ENCODE measurements around the gene MX1.

MX1 gene

DNA sequence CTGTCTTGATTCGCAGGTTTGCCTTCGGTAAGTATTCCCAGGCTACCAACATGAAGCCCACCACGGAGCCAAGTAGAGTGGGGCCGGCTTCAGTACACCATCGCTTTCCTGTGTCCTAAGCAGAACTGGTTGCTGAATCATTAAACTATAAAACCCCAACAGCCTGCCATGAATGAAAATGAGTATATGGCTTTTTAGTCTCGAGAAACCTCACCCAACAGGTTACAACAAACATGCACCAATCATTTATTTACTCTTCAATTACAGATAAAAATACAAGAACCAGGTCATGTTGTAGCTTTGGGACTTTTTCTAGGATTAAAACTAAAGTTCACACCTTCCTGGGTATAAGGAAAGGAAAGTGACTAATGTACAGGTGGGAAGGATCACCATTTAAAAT lies 74.3 kb downstream of the MX1 start:
- no peak for DNase-seq

- DNase-seq, result no peak
Measured at GRCh38 chr21:41500931-41501381, 74.9 kb downstream of the MX1 start.

- DNase-seq, result no peak
Measured at GRCh38 chr21:41501919-41502318, 75.9 kb downstream of the MX1 start.

DNA sequence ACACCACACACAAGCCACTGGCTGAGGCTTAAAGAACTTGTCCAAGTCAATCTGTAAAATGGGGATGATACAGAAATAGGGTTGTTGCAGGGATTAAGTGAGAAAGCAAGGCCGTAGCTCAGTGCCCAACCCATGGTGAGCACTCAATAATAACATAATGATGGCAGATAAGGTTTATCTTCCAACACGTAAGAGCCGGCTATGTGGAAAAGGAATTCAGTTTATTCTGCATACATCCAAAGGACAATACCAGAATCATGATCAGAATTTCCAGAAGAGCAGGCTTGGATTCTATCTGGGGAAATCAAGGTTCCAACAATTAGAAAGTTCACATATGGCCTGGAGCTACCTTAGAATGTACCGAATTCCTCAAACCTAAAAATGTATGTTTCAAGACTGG lies 77.3 kb downstream of the MX1 start:
- no peak for DNase-seq

- DNase-seq, result no peak
Measured at GRCh38 chr21:41504030-41504429, 78.0 kb downstream of the MX1 start.

- DNase-seq, result no peak
Measured at GRCh38 chr21:41506005-41506594, 80.1 kb downstream of the MX1 start.

DNA sequence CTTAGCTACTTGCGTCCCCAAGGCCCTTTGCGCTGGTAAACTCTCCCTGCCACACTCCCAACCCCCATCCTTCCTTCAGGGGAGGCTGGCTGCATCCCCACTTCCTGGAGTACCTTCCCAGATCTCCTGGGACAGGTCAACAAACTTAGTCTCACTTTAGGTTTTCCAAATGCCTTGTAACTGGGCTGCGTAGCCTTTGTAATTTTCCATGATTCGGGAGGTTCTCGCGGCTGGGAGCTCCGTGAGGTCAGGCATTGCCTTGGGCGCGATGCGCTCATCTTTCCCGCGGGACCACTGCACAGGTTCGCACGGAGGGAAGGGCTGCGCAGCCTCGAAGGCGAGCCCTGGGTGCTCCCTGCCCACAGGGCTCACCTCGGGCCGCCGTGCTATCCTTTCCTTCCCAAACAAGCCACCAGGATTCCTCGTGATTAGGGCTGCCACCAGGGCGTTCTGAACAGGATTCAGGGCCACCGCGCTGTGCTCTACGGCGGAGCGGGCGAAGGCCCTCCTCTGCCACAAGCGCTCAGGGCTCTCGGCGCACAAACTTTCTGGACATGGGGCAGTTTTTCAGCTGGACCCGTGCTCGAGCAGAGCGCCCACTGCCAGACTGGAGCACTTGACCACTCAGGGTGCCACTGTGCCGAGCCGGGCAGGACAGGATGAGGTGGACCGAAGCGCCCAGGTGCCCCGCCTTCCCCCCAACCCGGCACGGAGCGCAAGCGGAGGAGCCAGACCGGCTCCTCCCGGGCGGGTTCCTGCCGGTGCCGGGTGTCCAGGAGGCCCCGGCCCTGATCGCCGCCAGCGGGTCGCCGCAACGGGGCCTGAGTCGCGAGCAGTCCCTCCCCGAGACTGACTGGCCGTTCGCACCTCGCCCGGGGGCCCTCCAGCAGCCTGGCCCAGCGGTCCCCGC lies 80.8 kb downstream of the MX1 start:
- no peak for DNase-seq

DNA sequence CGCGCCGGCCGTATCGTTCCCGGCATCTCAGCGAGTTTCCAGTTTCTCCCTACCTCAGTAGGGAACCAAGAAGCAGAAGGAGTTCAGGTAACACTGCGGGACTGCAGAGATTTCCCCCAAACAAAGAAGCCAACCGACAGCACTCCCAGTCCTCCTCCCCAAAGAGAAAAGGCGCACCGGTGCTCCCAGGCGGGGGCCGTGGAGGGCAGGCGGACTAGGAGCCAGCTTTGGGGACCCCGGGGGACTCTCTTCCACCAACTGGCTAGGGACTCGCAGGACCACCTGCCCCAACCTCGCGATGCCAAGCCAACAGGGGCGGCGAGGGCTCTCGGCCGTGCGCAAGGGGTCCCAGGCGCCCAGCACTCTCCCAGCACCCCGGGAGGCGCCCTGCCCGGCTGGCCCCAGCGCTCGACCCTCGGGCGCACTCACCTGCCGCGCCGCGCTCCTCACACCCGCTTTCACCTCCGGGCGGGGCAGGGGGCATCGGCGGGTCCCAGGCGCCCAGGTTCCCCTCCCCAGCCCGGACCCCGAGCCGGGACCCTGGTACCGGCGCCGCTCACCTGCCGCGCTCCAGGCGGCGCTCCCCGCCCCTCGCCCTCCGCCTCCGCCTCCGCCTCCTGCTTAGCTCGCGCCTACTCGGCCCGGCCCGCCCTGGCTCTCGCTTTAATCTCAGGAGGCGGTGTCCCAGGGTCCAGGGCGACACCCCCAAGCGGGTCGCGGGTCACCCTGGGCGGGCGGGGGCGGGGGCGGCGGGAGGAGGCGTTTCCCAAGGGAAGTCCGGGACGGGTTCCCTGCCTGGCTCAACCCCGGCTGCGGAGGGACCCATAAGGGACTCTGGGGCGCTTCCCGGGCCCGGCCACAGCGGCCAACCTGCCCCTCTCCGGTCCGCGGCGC lies 81.7 kb downstream of the MX1 start, which contains the start of gene TMPRSS2:
TMPRSS2 (minus strand) TSS at position 638 of the 894 bp plus-strand sequence. CDS start 10,025 bp downstream, outside the sequence.
- no peak for DNase-seq

- DNase-seq, result no peak
Measured at GRCh38 chr21:41508415-41509144, 82.5 kb downstream of the MX1 start.

Measured in SHP77 treated with DMSO at 0.1 percent for 48 hours (cell line).